Measurements from ENCODE around the gene RELT.

Gene RELT, protein sequence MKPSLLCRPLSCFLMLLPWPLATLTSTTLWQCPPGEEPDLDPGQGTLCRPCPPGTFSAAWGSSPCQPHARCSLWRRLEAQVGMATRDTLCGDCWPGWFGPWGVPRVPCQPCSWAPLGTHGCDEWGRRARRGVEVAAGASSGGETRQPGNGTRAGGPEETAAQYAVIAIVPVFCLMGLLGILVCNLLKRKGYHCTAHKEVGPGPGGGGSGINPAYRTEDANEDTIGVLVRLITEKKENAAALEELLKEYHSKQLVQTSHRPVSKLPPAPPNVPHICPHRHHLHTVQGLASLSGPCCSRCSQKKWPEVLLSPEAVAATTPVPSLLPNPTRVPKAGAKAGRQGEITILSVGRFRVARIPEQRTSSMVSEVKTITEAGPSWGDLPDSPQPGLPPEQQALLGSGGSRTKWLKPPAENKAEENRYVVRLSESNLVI

DNA sequence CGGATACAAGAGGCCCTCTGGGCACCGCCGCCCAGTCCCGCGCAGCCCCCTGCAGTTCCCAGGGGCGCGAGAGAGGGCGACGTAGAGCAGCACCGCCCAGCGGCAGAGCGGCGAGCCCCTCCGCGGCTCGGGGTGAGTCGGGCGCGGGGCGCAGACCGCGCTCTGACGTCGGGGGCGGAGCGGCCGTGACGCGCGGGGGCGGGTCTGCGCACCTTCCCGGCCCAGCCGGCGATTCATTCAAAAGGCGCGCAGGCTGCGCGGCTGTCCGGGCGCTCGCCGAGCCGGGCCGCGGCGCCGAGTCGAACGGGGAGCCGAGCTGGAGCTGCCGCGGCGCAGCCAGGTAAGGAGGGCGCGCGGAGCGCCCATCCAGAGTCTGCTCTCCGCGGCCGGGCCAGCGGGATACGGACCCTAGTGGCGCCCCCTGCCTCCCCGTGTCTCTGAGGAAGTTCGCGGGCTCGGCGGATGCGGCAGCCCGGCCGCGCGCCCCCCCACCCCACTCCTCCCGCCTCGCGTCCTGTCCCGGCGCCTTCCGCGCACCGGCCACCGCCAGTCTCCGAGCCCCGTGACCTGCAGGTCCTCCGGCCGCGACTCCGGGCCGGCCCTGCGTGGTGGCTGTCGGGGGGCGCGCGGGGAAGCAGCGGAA, at the start of gene RELT:
Gene RELT, plus strand, starts transcription at position 240 of the 643 bp plus-strand sequence. CDS start 12,738 bp downstream, outside the sequence.
- TF ChIP-seq, protein P1, sequence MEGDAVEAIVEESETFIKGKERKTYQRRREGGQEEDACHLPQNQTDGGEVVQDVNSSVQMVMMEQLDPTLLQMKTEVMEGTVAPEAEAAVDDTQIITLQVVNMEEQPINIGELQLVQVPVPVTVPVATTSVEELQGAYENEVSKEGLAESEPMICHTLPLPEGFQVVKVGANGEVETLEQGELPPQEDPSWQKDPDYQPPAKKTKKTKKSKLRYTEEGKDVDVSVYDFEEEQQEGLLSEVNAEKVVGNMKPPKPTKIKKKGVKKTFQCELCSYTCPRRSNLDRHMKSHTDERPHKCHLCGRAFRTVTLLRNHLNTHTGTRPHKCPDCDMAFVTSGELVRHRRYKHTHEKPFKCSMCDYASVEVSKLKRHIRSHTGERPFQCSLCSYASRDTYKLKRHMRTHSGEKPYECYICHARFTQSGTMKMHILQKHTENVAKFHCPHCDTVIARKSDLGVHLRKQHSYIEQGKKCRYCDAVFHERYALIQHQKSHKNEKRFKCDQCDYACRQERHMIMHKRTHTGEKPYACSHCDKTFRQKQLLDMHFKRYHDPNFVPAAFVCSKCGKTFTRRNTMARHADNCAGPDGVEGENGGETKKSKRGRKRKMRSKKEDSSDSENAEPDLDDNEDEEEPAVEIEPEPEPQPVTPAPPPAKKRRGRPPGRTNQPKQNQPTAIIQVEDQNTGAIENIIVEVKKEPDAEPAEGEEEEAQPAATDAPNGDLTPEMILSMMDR (IDR thresholded peaks at IDR 0.05; ENCODE audit: insufficient read depth, low read length, poor library complexity, severe bottlenecking): peak; percentile 78
- TF ChIP-seq EZH2phosphoT487 (conservative IDR thresholded peaks at IDR 0.05; ENCODE audit: low read length): no peak
- Histone ChIP-seq H4K20me1 (ENCODE audit: low read depth, low read length) (no peaks in the 10 kb centered on the region; the same call in 1 of the 2 replicates), H3K9me3 (ENCODE audit: insufficient read depth, low read length) (no peaks in the 10 kb centered on the region), H3K79me2 (ENCODE audit: insufficient read depth, low read length) (peaks cover 47% of the 10 kb centered on the region), H3K4me2 (ENCODE audit: low read depth, low read length, poor library complexity, severe bottlenecking) (peak within 1 kb of the TSS; percentile 67), H3K9me2 (replicated peaks; ENCODE audit: insufficient read depth, low read length) (no peaks in the 10 kb centered on the region), H3K27me3 (ENCODE audit: low read length) (no peaks in the 10 kb centered on the region), H2AFZ (ENCODE audit: low read depth, low read length, severe bottlenecking) (peak within 1 kb of the TSS; percentile 44), H3K4me3 (ENCODE audit: insufficient read depth, low read length, poor library complexity, severe bottlenecking) (peak within 1 kb of the TSS; percentile 88), H3K9ac (ENCODE audit: low read length) (peak within 1 kb of the TSS; percentile 99), H3K27ac (ENCODE audit: low read depth, low read length) (peak within 1 kb of the TSS; percentile 65), H3K36me3 (ENCODE audit: low read length) (no peaks in the 10 kb centered on the region), H3F3A (ENCODE audit: insufficient read depth) (no peaks in the 10 kb centered on the region)

DNA sequence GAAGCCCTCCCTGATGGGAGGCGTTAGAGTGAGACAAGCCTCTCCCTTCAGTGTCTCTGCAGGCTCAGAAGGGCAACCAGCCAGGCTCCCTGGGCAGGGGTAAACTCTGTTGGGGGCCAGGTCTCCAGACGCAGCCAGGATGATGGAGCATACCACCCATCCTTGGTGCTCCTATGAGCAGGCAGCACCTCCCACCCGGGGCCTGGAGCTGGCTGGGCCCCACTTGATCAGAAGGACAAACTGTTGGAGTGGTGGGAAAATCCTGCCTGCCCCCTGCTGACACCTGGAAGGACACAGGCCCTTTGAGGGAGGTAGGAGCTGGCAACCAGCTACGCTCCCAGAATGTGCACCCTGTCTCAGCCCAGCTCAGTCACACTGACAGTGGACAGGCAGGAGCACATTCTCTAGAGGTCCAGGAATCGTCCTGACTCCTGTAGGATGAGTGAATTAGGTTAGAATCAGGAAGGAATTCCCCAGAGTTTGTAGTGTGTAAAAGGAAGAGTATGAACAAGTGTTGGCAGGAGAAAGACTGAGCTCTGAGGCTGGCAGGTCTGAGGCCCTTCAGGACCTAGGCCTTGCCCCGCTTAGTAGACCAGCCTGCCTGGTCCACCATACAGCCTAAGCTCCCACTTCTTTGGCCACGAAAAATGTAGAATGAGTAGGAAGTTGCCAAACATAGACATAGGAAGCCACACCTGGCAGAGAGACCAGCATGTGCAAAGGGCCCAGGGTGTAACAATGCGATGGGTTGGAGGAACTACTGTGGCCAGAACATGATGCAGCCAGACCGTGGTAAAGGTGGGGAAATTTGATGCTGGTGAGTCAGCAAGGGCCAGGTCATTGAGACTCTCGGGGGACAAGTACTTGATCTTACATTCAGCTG, 49.0 kb upstream of the RELT start:
- H3K9me2 ChIP-seq (replicated peaks; ENCODE audit: insufficient read depth, low read length): no peaks in the 10 kb centered on the region
- H3K27me3 ChIP-seq (ENCODE audit: low read length): no peaks in the 10 kb centered on the region
- no peak overlapping the region for H3K9ac ChIP-seq (ENCODE audit: low read length)
- no peaks in the 10 kb centered on the region for H3F3A ChIP-seq (ENCODE audit: insufficient read depth)
- H3K4me3 ChIP-seq (ENCODE audit: insufficient read depth, low read length, poor library complexity, severe bottlenecking): no peak overlapping the region
- H3K4me2 ChIP-seq (ENCODE audit: low read depth, low read length, poor library complexity, severe bottlenecking): no peak overlapping the region
- H3K79me2 ChIP-seq (ENCODE audit: insufficient read depth, low read length): no peaks in the 10 kb centered on the region
- H3K9me3 ChIP-seq (ENCODE audit: insufficient read depth, low read length): no peaks in the 10 kb centered on the region
- no peaks in the 10 kb centered on the region for H4K20me1 ChIP-seq (ENCODE audit: low read depth, low read length)
- no peaks in the 10 kb centered on the region for H3K36me3 ChIP-seq (ENCODE audit: low read length)
- TF ChIP-seq, protein P1 (IDR thresholded peaks at IDR 0.05; ENCODE audit: insufficient read depth, low read length, poor library complexity, severe bottlenecking): no peak
- TF ChIP-seq EZH2phosphoT487 (conservative IDR thresholded peaks at IDR 0.05; ENCODE audit: low read length): no peak
- no peak overlapping the region for H3K27ac ChIP-seq (ENCODE audit: low read depth, low read length)
- no peak overlapping the region for H2AFZ ChIP-seq (ENCODE audit: low read depth, low read length, severe bottlenecking)

DNA sequence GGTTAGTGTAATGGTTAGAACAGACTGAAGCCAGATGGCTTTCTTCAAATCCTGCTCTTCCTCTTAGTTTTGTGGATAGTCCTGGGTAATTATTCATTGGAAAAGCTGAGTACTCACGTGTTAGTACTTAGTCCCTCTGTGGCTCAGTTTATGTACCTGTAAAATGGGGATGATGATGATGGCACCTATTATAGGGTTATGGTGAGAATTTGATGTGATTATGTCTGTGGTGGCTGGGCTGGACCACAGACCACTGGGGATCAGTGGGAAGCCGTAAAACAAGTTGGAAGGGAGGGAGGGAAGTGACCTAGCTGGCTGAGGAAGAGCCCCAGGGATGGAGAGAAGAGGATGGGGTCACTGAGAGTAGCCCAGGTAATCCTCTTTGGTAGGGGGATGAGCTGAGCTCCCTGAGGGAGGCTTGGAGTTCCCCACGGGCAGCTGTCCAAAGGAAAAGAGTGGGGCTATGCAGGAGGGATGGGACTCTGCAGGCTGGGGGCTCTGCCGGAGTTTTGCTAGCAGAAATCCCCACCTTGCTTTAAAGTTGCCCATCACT, 48.3 kb upstream of the RELT start:
- H3K36me3 ChIP-seq (ENCODE audit: low read length): no peaks in the 10 kb centered on the region
- TF ChIP-seq, protein P1 (IDR thresholded peaks at IDR 0.05; ENCODE audit: insufficient read depth, low read length, poor library complexity, severe bottlenecking): no peak
- TF ChIP-seq EZH2phosphoT487 (conservative IDR thresholded peaks at IDR 0.05; ENCODE audit: low read length): no peak
- H3K27ac ChIP-seq (ENCODE audit: low read depth, low read length): no peak overlapping the region
- no peak overlapping the region for H3K9ac ChIP-seq (ENCODE audit: low read length)
- no peaks in the 10 kb centered on the region for H3K27me3 ChIP-seq (ENCODE audit: low read length)
- H3K9me3 ChIP-seq (ENCODE audit: insufficient read depth, low read length): no peaks in the 10 kb centered on the region
- H3K79me2 ChIP-seq (ENCODE audit: insufficient read depth, low read length): no peaks in the 10 kb centered on the region
- no peaks in the 10 kb centered on the region for H4K20me1 ChIP-seq (ENCODE audit: low read depth, low read length)
- H2AFZ ChIP-seq (ENCODE audit: low read depth, low read length, severe bottlenecking): no peak overlapping the region
- no peak overlapping the region for H3K4me3 ChIP-seq (ENCODE audit: insufficient read depth, low read length, poor library complexity, severe bottlenecking)
- no peaks in the 10 kb centered on the region for H3F3A ChIP-seq (ENCODE audit: insufficient read depth)
- H3K4me2 ChIP-seq (ENCODE audit: low read depth, low read length, poor library complexity, severe bottlenecking): no peak overlapping the region
- no peaks in the 10 kb centered on the region for H3K9me2 ChIP-seq (replicated peaks; ENCODE audit: insufficient read depth, low read length)
